OCI-LY3 (cell line): ENCODE data around the gene SLC13A5.

ENCODE experiments used
- H2AFZ ChIP-seq: fragments of 200-600, 300-600 bp; shearing (Covaris generic); 2 replicates; pipeline ENCODE4 v1.6.0; 2014; ENCODE audit warnings: antibody characterized with exemption, low read depth, low read length
- H3K27ac ChIP-seq: fragments of 200-600, 300-600 bp; sonication (generic); 2 replicates; pipeline ENCODE4 v1.5.1; 2014; ENCODE audit warnings: mild to moderate bottlenecking, low read length, moderate library complexity, mixed read lengths
- H3K27me3 ChIP-seq: fragments of 200-600, 300-600 bp; sonication (generic); 2 replicates; pipeline ENCODE4 v1.6.1; 2014; ENCODE audit warnings: low read depth, low read length, mixed read lengths
- H3K36me3 ChIP-seq: fragments of 200-600, 300-600 bp; sonication (generic); replicated peaks from 2 replicates; pipeline ENCODE3; 2014; ENCODE audit warnings: low read depth, low read length, mixed read lengths
- H3K4me1 ChIP-seq: fragments of 300-600, 200-600 bp; sonication (generic); 2 replicates; pipeline ENCODE4 v1.6.1; 2014; ENCODE audit warnings: low read length, mixed read lengths
- H3K4me2 ChIP-seq: fragments of 200-600, 300-600 bp; sonication (generic); 2 replicates; pipeline ENCODE4 v1.6.1; 2014; ENCODE audit warnings: low read length, mixed read lengths
- H3K4me3 ChIP-seq: fragments of 300-600, 200-600 bp; sonication (generic); 2 replicates; pipeline ENCODE4 v1.5.1; 2014; ENCODE audit warnings: antibody characterized with exemption, mild to moderate bottlenecking, low read length, moderate library complexity
- H3K79me2 ChIP-seq: fragments of 300-600, 200-600 bp; shearing (Covaris generic); 2 replicates; pipeline ENCODE4 v1.6.1; 2014; ENCODE audit warnings: mild to moderate bottlenecking, low read length, mixed read lengths
- H3K9ac ChIP-seq: fragments of 300-600, 200-600 bp; shearing (Covaris generic); 2 replicates; pipeline ENCODE4 v1.6.0; 2014; ENCODE audit warnings: mild to moderate bottlenecking, low read length, moderate library complexity
- H3K9me3 ChIP-seq: fragments of 200-600, 300-600 bp; shearing (Covaris generic); 2 replicates; pipeline ENCODE4 v1.6.1; 2014; ENCODE audit warnings: low read length, mixed read lengths; ENCODE audit not compliant: insufficient read depth
- H4K20me1 ChIP-seq: fragments of 200-600, 300-600 bp; sonication (generic); 2 replicates; pipeline ENCODE4 v1.6.1; 2016; ENCODE audit warnings: low read length, mixed read lengths; ENCODE audit not compliant: insufficient read depth
- CTCF ChIP-seq: fragments of 200-600, 300-600 bp; sonication (generic); IDR thresholded peaks from 2 replicates; pipeline ENCODE4 v1.5.1; 2014; ENCODE audit warnings: antibody characterized with exemption, low read length, low read depth
- EZH2phosphoT487 ChIP-seq: fragments of 200-600 bp; shearing (Covaris generic); IDR thresholded peaks from 2 replicates; pipeline ENCODE4 v1.6.1; 2018; ENCODE audit warnings: antibody characterized with exemption, mixed run types, low read depth

The SLC13A5 gene

GRCh38 chr17:6654841-6655731 is 58.1 kb downstream of the SLC13A5 start:
- no peak overlapping the region for H3K9ac ChIP-seq
- H3K4me2 ChIP-seq: no peak overlapping the region
- H3K9me3 ChIP-seq: no peaks in the 10 kb centered on the region
- TF ChIP-seq CTCF: no peak
- no peak for TF ChIP-seq EZH2phosphoT487
- H3K4me3 ChIP-seq: no peak overlapping the region
- no peaks in the 10 kb centered on the region for H4K20me1 ChIP-seq
- H3K36me3 ChIP-seq: no peaks in the 10 kb centered on the region
- no peak overlapping the region for H2AFZ ChIP-seq
- peaks cover 10% of the 10 kb centered on the region for H3K4me1 ChIP-seq
- peaks cover 16% of the 10 kb centered on the region for H3K79me2 ChIP-seq
- H3K27me3 ChIP-seq: no peaks in the 10 kb centered on the region
- H3K27ac ChIP-seq: no peak overlapping the region

GRCh38 chr17:6651919-6652452 is 61.2 kb downstream of the SLC13A5 start:
- Histone ChIP-seq H3K4me2 (peak overlapping the region; percentile 82), H3K4me1 (peaks cover 10% of the 10 kb centered on the region), H3K27me3 (no peaks in the 10 kb centered on the region), H3K36me3 (peaks cover 21% of the 10 kb centered on the region), H3K79me2 (peaks cover 43% of the 10 kb centered on the region), H3K27ac (no peak overlapping the region), H4K20me1 (no peaks in the 10 kb centered on the region; the same call in 1 of the 2 replicates), H2AFZ (no peak overlapping the region), H3K9me3 (no peaks in the 10 kb centered on the region), H3K4me3 (peak overlapping the region; percentile 100), H3K9ac (peak overlapping the region; percentile 42; the same call in 1 of the 2 replicates)
- TF ChIP-seq EZH2phosphoT487 (no peak), CTCF (no peak)

GRCh38 chr17:6651354-6651918 is 61.7 kb downstream of the SLC13A5 start, which contains the start of the genes C17orf100 and MED31:
Gene C17orf100, plus strand, starts transcription at chr17:6651762. Its CDS starts 152 bp downstream, at chr17:6651914.
Gene MED31, minus strand, starts transcription at chr17:6651605. Its CDS starts 77 bp downstream, at chr17:6651528.
- Histone ChIP-seq H3K27me3 (no peaks in the 10 kb centered on the region), H3K9me3 (no peaks in the 10 kb centered on the region), H4K20me1 (no peaks in the 10 kb centered on the region; the same call in 1 of the 2 replicates), H3K27ac (peak within 1 kb of the TSS; percentile 92), H3K4me2 (peak within 1 kb of the TSS; percentile 96), H3K4me1 (peaks cover 10% of the 10 kb centered on the region), H3K4me3 (peak within 1 kb of the TSS; percentile 100), H3K9ac (peak within 1 kb of the TSS; percentile 97), H2AFZ (peak within 1 kb of the TSS; percentile 46; the same call in 1 of the 2 replicates), H3K36me3 (peaks cover 21% of the 10 kb centered on the region), H3K79me2 (peaks cover 43% of the 10 kb centered on the region)
- TF ChIP-seq EZH2phosphoT487 (no peak), CTCF (no peak)

GRCh38 chr17:6648181-6648580 is 65.0 kb downstream of the SLC13A5 start:
- no peak overlapping the region for H2AFZ ChIP-seq
- peaks cover 10% of the 10 kb centered on the region for H3K4me1 ChIP-seq
- H3K27ac ChIP-seq: no peak overlapping the region
- peaks cover 49% of the 10 kb centered on the region for H3K79me2 ChIP-seq
- H4K20me1 ChIP-seq: peaks cover 3% of the 10 kb centered on the region; the same call in 1 of the 2 replicates
- no peaks in the 10 kb centered on the region for H3K27me3 ChIP-seq
- no peak overlapping the region for H3K4me2 ChIP-seq
- TF ChIP-seq EZH2phosphoT487 (no peak), CTCF (peak; percentile 30)
- H3K4me3 ChIP-seq: no peak overlapping the region
- no peaks in the 10 kb centered on the region for H3K9me3 ChIP-seq
- peaks cover 38% of the 10 kb centered on the region for H3K36me3 ChIP-seq
- H3K9ac ChIP-seq: no peak overlapping the region
